Measurements from ENCODE around the gene TGFB2. TPM values are rescaled to one million over a fixed set of nuclear protein-coding genes. Genes with fewer than 3 reads are reported as not detected.

Gene TGFB2
- polyA plus RNA-seq, 10 donors, result 40.9 to 97.0 (median 59.8) TPM

- no peak for DNase-seq
Measured at GRCh38 chr1:218414060-218414728, 69.1 kb downstream of the TGFB2 start.

GRCh38 chr1:218415726-218416125 lies 70.6 kb downstream of the TGFB2 start:
- DNase-seq, result no peak

DNA sequence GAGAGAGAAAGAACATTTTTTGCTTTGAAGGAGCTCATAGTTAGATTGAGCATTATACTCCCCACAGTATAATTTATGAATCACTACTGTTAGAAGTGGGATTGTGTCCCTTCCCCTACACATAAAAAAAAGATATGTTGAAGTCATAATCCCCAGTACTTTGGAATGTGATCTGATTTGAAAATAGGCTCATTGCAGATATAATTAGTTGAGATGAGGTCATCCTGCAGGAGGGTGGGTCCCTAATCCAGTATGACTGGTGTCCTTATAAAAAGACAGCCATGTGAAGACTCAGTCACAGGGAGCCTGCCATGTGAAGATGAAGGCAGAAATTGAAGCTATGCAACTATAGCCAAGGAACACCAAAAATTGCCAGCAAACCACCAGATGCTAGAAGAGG lies 76.4 kb downstream of the TGFB2 start:
- no peak for DNase-seq

GRCh38 chr1:218424502-218424901 lies 79.4 kb downstream of the TGFB2 start:
- no peak for DNase-seq

DNA sequence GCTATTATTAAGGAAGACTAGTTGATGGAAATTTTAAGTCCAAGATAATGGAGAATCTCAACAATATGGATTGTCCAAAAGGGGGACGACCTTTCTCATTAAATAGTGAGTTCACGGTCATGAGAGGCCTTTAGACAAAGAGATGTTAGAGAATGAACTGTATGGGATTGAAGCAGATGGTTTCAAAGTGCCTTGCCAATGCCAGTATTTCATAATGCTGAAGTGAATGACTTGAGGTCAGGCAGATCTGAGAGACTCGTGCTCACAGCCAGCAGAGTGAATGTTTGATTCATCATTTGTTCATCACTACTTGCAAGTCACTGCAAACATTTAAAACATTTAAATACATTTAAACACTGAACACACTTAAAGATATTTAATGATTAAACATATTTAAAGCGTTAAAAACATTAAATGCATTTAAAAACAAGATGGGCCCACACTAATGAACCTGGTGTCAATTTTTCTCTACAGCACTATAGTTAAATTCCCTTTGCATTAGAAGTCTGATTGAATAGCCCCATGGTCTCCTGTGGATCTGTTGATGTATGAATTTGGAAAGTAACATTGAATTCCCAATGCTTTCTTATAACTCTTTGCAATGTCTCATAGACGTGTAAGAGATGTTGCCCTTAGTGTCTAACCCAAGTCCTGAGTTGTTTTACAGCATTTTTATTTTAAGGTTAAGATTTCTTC lies 80.7 kb downstream of the TGFB2 start:
- DNase-seq, result no peak

DNA sequence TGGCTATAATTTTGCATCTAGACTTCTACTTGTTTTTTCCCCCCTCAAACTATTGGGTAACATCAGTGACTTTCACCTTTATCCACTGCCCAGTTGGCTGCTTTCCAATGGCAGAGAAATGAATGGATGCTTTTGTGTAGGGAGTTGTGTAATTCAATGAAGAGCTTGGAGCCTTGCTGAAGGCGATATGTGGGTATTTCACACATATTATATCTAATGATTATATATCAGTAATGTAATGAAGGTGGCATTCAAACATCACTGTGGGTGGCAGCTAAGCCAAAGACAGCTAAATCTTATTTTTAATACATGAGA lies 81.2 kb downstream of the TGFB2 start:
- peak in 1 of 3 donors; percentile 33 for DNase-seq

- DNase-seq, result no peak
Measured at GRCh38 chr1:218429301-218429700, 84.2 kb downstream of the TGFB2 start.

GRCh38 chr1:218430346-218430745 lies 85.2 kb downstream of the TGFB2 start:
- no peak for DNase-seq

DNA sequence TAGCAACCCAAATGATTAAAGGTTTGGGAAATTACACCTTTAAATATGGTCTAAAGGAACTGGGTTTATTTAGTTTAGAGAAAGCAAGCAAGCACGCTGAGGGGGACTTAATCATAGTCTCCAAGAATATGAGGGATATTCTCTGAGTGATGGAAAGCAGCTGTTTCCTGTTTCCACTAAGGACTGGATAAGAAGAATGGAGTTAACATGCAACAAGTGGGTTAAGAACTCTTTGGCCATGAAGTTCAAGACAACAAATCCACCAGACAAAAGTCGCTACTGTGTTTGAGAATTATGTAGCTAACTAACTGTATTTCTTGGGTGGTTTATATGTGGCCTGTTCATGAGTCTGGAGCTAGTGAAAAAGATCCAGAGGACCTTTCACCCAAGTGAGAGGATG lies 85.7 kb downstream of the TGFB2 start:
- DNase-seq, result no peak

DNA sequence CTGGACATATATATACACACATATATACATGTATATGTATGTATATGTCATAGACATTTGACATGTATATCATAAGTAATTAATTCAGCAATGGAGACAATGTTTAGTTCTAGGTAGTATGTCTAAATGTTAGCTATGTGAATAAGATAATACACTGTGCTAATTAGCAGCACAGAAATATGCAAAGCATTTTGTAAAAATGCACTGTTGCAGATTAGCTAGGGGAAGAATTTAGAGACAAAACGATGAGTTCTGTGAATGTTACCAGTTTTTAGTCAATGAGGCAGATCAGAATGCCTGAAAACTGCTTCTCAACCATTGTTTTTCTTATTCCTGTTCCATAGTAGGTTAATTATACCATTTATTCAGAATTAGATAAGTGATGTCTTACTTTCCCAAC lies 86.3 kb downstream of the TGFB2 start:
- no peak for DNase-seq

GRCh38 chr1:218433744-218434143 lies 88.6 kb downstream of the TGFB2 start:
- DNase-seq, result peak in 1 of 3 donors; percentile 45

GRCh38 chr1:218435528-218435927 lies 90.4 kb downstream of the TGFB2 start:
- no peak for DNase-seq

DNA sequence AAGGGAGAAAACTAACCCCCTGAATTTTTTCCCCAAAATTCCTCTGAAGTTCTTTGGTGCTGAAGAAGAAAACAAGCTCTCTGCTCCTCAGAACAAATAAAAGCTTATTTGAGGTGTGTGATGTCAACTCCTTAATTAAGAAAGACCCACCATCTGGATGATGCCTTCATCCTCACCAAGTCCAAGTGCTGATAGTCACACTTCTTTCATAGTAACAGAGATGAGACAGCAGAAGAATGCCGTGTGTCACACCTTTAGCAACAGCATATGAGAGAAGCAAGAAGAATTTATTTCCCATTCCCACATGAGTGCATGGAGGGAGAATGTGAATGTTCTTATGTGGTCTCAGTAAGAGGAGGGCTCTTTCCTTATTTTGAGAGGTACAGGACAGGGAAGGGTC lies 91.2 kb downstream of the TGFB2 start:
- no peak for DNase-seq

DNA sequence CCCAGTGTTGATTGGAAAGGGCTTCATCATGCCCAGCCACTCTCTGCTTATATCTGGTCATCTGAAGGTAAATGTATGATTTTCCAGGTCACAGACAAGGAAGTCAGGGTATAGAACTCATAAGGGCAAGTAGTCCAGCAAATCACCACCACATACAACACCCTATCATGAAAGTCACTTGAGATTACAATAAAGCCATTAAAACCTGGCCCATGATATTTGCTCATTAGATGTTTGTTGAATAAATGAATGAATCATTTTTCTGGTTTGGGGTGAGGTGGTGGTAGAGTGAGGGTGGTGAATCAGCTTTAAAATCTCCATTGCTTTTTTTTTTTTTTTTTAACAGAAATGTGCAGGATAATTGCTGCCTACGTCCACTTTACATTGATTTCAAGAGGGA lies 91.9 kb downstream of the TGFB2 start:
- no peak for DNase-seq

DNA sequence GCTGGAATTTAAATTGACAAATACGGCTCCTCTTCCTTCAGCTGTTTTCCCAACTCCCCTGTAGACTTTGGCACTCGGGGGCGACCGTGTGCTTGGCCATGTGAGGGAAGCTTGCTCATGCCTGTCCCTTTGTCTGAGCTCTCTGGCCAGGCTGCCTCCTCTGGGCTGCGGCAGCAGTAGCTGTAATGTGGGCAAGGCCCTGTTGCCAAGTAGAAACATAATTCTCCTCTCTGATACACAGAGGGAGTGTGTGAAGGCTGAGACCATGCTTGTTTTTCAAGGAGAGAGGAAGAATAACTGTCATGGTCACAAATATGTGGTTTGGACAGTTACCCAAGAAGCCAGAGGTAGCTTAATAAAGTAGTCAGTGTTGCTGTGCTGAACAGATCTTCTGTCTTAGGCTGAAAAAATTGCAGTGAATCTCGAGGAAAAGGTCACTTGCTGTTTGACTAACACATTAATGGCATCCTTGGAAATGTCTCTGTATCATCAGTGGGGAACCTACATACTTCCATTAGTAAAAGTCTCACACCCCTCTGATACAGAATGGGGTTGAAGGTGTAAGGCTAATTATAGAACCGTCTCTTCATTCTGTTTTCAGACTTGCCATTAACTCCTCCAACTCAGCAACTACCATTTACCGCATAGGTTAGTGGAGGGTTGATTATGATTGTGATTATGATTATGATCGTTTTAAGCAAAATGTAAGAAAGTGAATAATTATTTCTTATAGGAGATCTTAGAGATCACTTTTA lies 94.6 kb downstream of the TGFB2 start:
- DNase-seq, result peak in 2 of 3 donors; percentile 47 to 63

DNA sequence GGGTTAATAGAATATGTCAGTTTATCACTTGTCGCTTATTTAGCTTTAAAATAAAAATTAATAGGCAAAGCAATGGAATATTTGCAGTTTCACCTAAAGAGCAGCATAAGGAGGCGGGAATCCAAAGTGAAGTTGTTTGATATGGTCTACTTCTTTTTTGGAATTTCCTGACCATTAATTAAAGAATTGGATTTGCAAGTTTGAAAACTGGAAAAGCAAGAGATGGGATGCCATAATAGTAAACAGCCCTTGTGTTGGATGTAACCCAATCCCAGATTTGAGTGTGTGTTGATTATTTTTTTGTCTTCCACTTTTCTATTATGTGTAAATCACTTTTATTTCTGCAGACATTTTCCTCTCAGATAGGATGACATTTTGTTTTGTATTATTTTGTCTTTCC lies 98.1 kb downstream of the TGFB2 start:
- no peak for DNase-seq

DNA sequence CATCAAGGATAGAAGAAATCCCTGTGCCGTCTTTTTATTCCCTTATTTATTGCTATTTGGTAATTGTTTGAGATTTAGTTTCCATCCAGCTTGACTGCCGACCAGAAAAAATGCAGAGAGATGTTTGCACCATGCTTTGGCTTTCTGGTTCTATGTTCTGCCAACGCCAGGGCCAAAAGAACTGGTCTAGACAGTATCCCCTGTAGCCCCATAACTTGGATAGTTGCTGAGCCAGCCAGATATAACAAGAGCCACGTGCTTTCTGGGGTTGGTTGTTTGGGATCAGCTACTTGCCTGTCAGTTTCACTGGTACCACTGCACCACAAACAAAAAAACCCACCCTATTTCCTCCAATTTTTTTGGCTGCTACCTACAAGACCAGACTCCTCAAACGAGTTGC lies 99.0 kb downstream of the TGFB2 start:
- no peak for DNase-seq

- DNase-seq, result no peak
Measured at GRCh38 chr1:218444588-218444987, 99.5 kb downstream of the TGFB2 start.

DNA sequence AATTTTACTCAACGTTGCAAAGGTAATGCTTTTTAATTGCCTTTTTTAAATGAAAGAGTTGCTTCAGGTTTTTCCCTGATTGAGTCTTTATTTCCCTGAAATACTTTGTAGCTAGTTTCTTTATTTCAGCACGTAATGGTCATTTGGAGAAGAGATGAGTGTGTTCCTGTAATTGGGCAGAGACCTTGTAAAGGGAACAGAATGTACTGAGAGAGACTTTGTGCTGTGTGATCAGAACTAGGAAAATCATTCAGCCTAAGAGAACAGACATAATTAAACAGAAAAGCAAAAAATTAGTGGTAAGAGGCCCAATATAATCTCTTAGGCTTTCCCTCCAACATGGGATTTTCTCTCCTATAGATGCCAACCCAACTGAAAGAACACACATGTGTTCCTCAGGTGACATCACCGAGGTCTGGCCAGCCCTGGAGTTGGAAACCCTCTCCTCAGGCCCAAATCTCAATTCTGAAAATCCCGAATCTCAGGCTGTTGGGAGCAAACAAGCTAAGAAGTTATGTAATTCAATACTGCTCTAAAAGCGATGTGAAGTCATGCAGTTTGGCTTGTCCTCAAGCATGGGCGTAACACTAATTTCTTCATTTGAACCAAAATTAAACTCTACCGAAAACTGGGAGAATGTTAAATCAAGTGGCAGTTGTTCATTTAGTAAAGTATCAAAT lies 102.0 kb downstream of the TGFB2 start:
- DNase-seq, result no peak

GRCh38 chr1:218451415-218451814 lies 106.3 kb downstream of the TGFB2 start:
- no peak for DNase-seq

DNA sequence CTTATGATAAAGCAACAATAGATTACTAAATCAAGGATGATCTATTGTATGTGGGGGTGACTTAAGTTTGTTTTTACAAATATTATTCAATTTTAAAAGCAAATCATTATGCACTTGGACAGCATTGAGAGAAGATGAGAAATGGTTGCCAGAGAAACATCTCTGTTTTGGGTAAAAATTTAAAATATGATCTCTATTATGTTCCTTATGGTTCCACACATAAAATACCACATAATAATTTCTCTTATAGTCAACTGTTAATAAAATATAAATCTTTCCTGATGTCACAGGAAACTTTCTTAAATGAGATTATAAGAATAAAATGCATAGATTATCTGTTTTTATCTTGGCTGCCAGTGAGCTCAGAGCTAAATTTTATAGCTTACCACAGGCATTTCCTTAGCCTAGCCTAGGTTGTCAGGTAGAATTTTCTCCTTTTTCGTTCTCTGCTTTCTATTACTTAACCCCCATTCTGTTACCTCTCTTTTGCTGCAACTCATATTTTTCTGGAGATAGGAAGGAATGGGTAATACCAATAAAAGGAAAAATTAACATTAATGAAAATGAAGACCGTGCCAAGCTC lies 109.7 kb downstream of the TGFB2 start:
- no peak for DNase-seq

- DNase-seq, result no peak
Measured at GRCh38 chr1:218456444-218456843, 111.3 kb downstream of the TGFB2 start.
